ENCODE measurements around the gene LYAR.
A peak's percentile ranks its signal among the peaks of the same experiment; 100 is the strongest.

LYAR gene

GRCh38 chr4:4284827-4285618, 4.9 kb downstream of the LYAR start:
- H3K4me1 ChIP-seq (ENCODE audit: control insufficient read depth in 1 of 2, insufficient read depth in 2 of 2, low read length in 2 of 2) = peaks cover 7 to 14% of the 10 kb centered on the region in 2 donors
- no peak overlapping the region for H3K4me3 ChIP-seq (ENCODE audit: low read depth in 1 of 2, low read length in 2 of 2)
- no peaks in the 10 kb centered on the region for H3K9me3 ChIP-seq (ENCODE audit: control insufficient read depth in 1 of 2, low read length in 2 of 2)
- H3K36me3 ChIP-seq (ENCODE audit: control insufficient read depth in 1 of 2, insufficient read depth in 2 of 2, low read length in 2 of 2) = peaks cover 15 to 57% of the 10 kb centered on the region in 2 donors
- no peaks in the 10 kb centered on the region for H3K27me3 ChIP-seq (ENCODE audit: low read depth, low read length)
- H3K27ac ChIP-seq (ENCODE audit: low read length) = no peak overlapping the region

GRCh38 chr4:4281787-4282186, 8.2 kb downstream of the LYAR start:
- Histone ChIP-seq H3K9me3 (ENCODE audit: control insufficient read depth in 1 of 2, low read length in 2 of 2) (no peaks in the 10 kb centered on the region), H3K4me3 (ENCODE audit: low read depth in 1 of 2, low read length in 2 of 2) (no peak overlapping the region), H3K36me3 (ENCODE audit: control insufficient read depth in 1 of 2, insufficient read depth in 2 of 2, low read length in 2 of 2) (peaks cover 33 to 85% of the 10 kb centered on the region in 2 donors), H3K27ac (ENCODE audit: low read length) (no peak overlapping the region), H3K4me1 (ENCODE audit: control insufficient read depth in 1 of 2, insufficient read depth in 2 of 2, low read length in 2 of 2) (no peaks in the 10 kb centered on the region), H3K27me3 (ENCODE audit: low read depth, low read length) (no peaks in the 10 kb centered on the region)

- peaks cover 50 to 87% of the 10 kb centered on the region in 2 donors for H3K36me3 ChIP-seq (ENCODE audit: control insufficient read depth in 1 of 2, insufficient read depth in 2 of 2, low read length in 2 of 2)
- H3K27ac ChIP-seq (ENCODE audit: low read length) = no peak overlapping the region
- H3K4me1 ChIP-seq (ENCODE audit: control insufficient read depth in 1 of 2, insufficient read depth in 2 of 2, low read length in 2 of 2) = no peaks in the 10 kb centered on the region
- H3K9me3 ChIP-seq (ENCODE audit: control insufficient read depth in 1 of 2, low read length in 2 of 2) = no peaks in the 10 kb centered on the region
- no peaks in the 10 kb centered on the region for H3K27me3 ChIP-seq (ENCODE audit: low read depth, low read length)
- H3K4me3 ChIP-seq (ENCODE audit: low read depth in 1 of 2, low read length in 2 of 2) = no peak overlapping the region
These were observed 12.4 kb downstream of the LYAR start for GRCh38 chr4:4277531-4277930.

- H3K36me3 ChIP-seq (ENCODE audit: control insufficient read depth in 1 of 2, insufficient read depth in 2 of 2, low read length in 2 of 2) = peaks cover 53 to 77% of the 10 kb centered on the region in 2 donors
- no peaks in the 10 kb centered on the region for H3K4me1 ChIP-seq (ENCODE audit: control insufficient read depth in 1 of 2, insufficient read depth in 2 of 2, low read length in 2 of 2)
- H3K27me3 ChIP-seq (ENCODE audit: low read depth, low read length) = no peaks in the 10 kb centered on the region
These were observed 15.7 kb downstream of the LYAR start for GRCh38 chr4:4274226-4274625.

GRCh38 chr4:4271912-4272311, 18.0 kb downstream of the LYAR start:
- Histone ChIP-seq H3K4me1 (ENCODE audit: control insufficient read depth in 1 of 2, insufficient read depth in 2 of 2, low read length in 2 of 2) (no peaks in the 10 kb centered on the region), H3K27me3 (ENCODE audit: low read depth, low read length) (no peaks in the 10 kb centered on the region), H3K4me3 (ENCODE audit: low read depth in 1 of 2, low read length in 2 of 2) (no peak overlapping the region), H3K36me3 (ENCODE audit: control insufficient read depth in 1 of 2, insufficient read depth in 2 of 2, low read length in 2 of 2) (peaks cover 35 to 66% of the 10 kb centered on the region in 2 donors), H3K27ac (ENCODE audit: low read length) (no peak overlapping the region), H3K9me3 (ENCODE audit: control insufficient read depth in 1 of 2, low read length in 2 of 2) (no peaks in the 10 kb centered on the region)

More at GRCh38 chr4:4274226-4274625, 15.7 kb downstream of the LYAR start:
- Histone ChIP-seq H3K9me3 (ENCODE audit: control insufficient read depth in 1 of 2, low read length in 2 of 2) (no peaks in the 10 kb centered on the region), H3K4me3 (ENCODE audit: low read depth in 1 of 2, low read length in 2 of 2) (no peak overlapping the region), H3K27ac (ENCODE audit: low read length) (no peak overlapping the region)

- Histone ChIP-seq H3K9me3 (ENCODE audit: control insufficient read depth in 1 of 2, low read length in 2 of 2) (no peaks in the 10 kb centered on the region), H3K4me3 (ENCODE audit: low read depth in 1 of 2, low read length in 2 of 2) (no peak overlapping the region), H3K27me3 (ENCODE audit: low read depth, low read length) (no peaks in the 10 kb centered on the region), H3K36me3 (ENCODE audit: control insufficient read depth in 1 of 2, insufficient read depth in 2 of 2, low read length in 2 of 2) (peaks cover 31 to 69% of the 10 kb centered on the region in 2 donors), H3K27ac (ENCODE audit: low read length) (no peak overlapping the region), H3K4me1 (ENCODE audit: control insufficient read depth in 1 of 2, insufficient read depth in 2 of 2, low read length in 2 of 2) (no peaks in the 10 kb centered on the region)
These were observed 19.4 kb downstream of the LYAR start for GRCh38 chr4:4270529-4270928.

GRCh38 chr4:4269856-4270255, 20.1 kb downstream of the LYAR start:
- Histone ChIP-seq H3K36me3 (ENCODE audit: control insufficient read depth in 1 of 2, insufficient read depth in 2 of 2, low read length in 2 of 2) (peaks cover 27 to 62% of the 10 kb centered on the region in 2 donors), H3K4me3 (ENCODE audit: low read depth in 1 of 2, low read length in 2 of 2) (no peak overlapping the region), H3K9me3 (ENCODE audit: control insufficient read depth in 1 of 2, low read length in 2 of 2) (no peaks in the 10 kb centered on the region), H3K27ac (ENCODE audit: low read length) (no peak overlapping the region), H3K27me3 (ENCODE audit: low read depth, low read length) (no peaks in the 10 kb centered on the region), H3K4me1 (ENCODE audit: control insufficient read depth in 1 of 2, insufficient read depth in 2 of 2, low read length in 2 of 2) (no peaks in the 10 kb centered on the region)

GRCh38 chr4:4269331-4269731, 20.6 kb downstream of the LYAR start:
- Histone ChIP-seq H3K36me3 (ENCODE audit: control insufficient read depth in 1 of 2, insufficient read depth in 2 of 2, low read length in 2 of 2) (peaks cover 21 to 57% of the 10 kb centered on the region in 2 donors), H3K4me1 (ENCODE audit: control insufficient read depth in 1 of 2, insufficient read depth in 2 of 2, low read length in 2 of 2) (no peaks in the 10 kb centered on the region), H3K27me3 (ENCODE audit: low read depth, low read length) (no peaks in the 10 kb centered on the region), H3K4me3 (ENCODE audit: low read depth in 1 of 2, low read length in 2 of 2) (no peak overlapping the region), H3K9me3 (ENCODE audit: control insufficient read depth in 1 of 2, low read length in 2 of 2) (no peaks in the 10 kb centered on the region), H3K27ac (ENCODE audit: low read length) (peak overlapping the region; percentile 14)

GRCh38 chr4:4268776-4269175, 21.2 kb downstream of the LYAR start:
- peaks cover 20 to 52% of the 10 kb centered on the region in 2 donors for H3K36me3 ChIP-seq (ENCODE audit: control insufficient read depth in 1 of 2, insufficient read depth in 2 of 2, low read length in 2 of 2)
- peak overlapping the region; percentile 14 for H3K27ac ChIP-seq (ENCODE audit: low read length)

GRCh38 chr4:4267981-4268380, 22.0 kb downstream of the LYAR start:
- H3K27me3 ChIP-seq (ENCODE audit: low read depth, low read length) = no peaks in the 10 kb centered on the region
- H3K9me3 ChIP-seq (ENCODE audit: control insufficient read depth in 1 of 2, low read length in 2 of 2) = no peaks in the 10 kb centered on the region
- no peak overlapping the region for H3K27ac ChIP-seq (ENCODE audit: low read length)
- no peak overlapping the region for H3K4me3 ChIP-seq (ENCODE audit: low read depth in 1 of 2, low read length in 2 of 2)
- peaks cover 12 to 44% of the 10 kb centered on the region in 2 donors for H3K36me3 ChIP-seq (ENCODE audit: control insufficient read depth in 1 of 2, insufficient read depth in 2 of 2, low read length in 2 of 2)
- no peaks in the 10 kb centered on the region for H3K4me1 ChIP-seq (ENCODE audit: control insufficient read depth in 1 of 2, insufficient read depth in 2 of 2, low read length in 2 of 2)

More at GRCh38 chr4:4268776-4269175, 21.2 kb downstream of the LYAR start:
- no peaks in the 10 kb centered on the region for H3K4me1 ChIP-seq (ENCODE audit: control insufficient read depth in 1 of 2, insufficient read depth in 2 of 2, low read length in 2 of 2)
- H3K9me3 ChIP-seq (ENCODE audit: control insufficient read depth in 1 of 2, low read length in 2 of 2) = no peaks in the 10 kb centered on the region
- no peak overlapping the region for H3K4me3 ChIP-seq (ENCODE audit: low read depth in 1 of 2, low read length in 2 of 2)
- no peaks in the 10 kb centered on the region for H3K27me3 ChIP-seq (ENCODE audit: low read depth, low read length)

GRCh38 chr4:4260185-4260751, 29.7 kb downstream of the LYAR start:
- no peak overlapping the region for H3K4me3 ChIP-seq (ENCODE audit: low read depth in 1 of 2, low read length in 2 of 2)
- peaks cover 0 to 5% of the 10 kb centered on the region in 2 donors for H3K4me1 ChIP-seq (ENCODE audit: control insufficient read depth in 1 of 2, insufficient read depth in 2 of 2, low read length in 2 of 2)
- no peaks in the 10 kb centered on the region for H3K9me3 ChIP-seq (ENCODE audit: control insufficient read depth in 1 of 2, low read length in 2 of 2)
- H3K27me3 ChIP-seq (ENCODE audit: low read depth, low read length) = no peaks in the 10 kb centered on the region
- H3K27ac ChIP-seq (ENCODE audit: low read length) = no peak overlapping the region
- H3K36me3 ChIP-seq (ENCODE audit: control insufficient read depth in 1 of 2, insufficient read depth in 2 of 2, low read length in 2 of 2) = no peaks in the 10 kb centered on the region
